HTERT RPE-1 (cell line): ENCODE results near the gene VWA7.

Experiments
- in situ Hi-C: fragments of 300-500 bp; cut with MboI; formaldehyde crosslinking; loops from 4 replicates; pipeline ENCODE4 v1.14.3; 2020; ENCODE audit warnings: low sequenced_read_pairs

Gene VWA7

DNA sequence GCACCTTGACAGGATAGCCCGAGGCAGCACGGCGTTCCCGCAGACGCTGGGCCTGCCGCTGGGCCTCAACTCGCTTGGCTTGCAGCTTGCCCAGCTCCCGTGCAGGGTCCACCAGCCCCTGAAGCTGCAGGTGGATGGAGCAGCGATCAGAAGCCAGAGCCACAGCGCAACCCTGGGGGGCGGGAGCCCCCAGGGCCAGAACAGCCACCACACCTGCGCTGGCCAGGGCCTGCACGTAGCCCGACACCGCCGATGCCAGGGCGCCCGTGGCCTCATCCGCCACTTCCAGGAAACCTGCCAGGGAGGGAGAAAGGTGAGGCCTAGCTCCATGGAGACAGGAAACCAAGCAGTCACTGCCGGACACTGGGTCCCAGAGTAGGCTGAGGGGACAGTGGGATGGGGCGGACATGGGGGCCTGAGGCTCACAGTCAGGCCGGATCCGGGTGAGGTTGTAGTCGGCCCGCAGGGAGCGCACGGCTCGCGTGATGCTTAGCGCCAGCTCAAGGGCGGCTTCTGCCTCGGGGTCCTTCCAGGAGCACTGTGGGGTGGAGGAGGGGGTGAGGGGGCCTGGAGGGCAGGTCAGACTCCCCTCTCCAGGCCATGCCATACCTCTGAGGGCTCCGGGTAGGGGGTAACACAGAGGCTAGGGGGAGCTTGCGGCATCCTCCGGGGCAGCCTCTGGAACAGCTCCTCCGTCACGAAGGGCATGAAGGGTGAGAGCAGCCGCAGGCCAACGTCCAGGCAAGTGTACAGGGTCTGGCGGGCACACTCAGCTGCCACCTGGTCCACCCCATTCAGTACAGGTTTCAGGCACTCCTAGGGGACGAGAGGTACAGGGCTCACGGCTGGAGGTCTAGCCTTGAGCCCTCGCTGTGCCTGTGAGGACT, 2.1 kb upstream of the VWA7 start:
- in situ Hi-C loops, result no loop called here

DNA sequence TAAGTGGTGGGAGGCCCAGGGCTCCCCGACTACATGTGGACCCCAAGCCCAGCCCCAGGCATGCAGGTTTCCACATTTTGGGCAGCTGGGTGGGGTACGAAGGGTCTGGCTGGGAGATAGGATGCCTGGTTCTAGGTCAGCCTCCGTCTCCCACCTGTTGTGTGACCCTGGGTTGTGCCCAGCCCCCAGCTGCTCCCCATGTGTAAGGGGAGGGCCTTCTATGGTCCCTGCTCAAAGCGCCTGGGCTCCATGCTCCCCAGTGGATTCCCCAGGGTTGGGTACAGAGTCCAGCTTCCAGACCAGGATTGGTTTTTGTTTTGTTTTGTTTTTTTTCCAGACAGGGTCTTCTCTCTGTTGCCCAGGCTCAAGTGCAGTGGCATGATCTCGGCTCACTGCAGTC, 1.1 kb upstream of the VWA7 start:
- in situ Hi-C loops, result no loop called here

DNA sequence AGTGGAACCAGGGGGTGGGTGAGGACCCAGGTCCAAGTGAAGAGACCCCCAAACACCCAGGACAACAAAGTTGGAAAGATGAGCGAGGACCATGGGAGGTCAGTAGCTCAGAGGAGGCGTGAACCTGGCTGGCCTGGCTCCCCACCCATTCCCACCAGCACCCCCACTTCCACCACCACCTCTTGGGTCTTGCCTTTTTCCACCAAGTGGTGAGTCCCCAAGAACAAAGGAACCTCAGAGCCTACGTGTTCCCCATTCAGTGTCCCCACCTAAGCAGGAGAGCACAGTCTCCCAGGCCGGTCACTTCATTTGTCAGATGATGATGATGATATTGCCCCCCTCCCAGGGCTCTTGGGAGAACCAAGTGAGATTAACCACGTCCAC, 531 bp upstream of the VWA7 start:
- in situ Hi-C loops, result no loop called here

DNA sequence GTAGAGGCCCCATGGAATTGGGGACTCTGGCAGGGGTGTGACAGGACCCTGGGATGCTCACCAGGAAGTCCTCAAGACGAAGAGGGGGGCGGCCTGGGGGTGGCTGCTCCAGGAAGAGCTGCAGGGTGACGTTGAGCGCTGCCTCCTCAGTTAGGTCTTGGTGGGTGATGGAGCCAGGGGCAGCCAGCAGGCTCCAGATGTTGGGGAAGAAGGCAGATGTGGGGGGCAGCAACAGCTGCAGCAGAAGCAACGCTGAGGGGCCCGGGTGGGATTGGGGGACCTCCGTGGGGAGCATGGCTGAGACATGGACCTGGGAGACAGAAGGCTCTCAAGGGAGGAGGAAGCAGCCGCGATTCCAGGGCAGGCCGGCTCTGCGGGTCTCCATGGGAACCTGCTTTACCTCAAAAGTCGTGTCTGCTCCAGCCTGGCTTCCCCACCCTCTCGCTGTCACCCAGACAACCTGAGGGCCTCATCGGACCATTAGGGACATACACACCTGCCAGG, 591 bp downstream of the VWA7 start:
- in situ Hi-C loops, result no loop called here

DNA sequence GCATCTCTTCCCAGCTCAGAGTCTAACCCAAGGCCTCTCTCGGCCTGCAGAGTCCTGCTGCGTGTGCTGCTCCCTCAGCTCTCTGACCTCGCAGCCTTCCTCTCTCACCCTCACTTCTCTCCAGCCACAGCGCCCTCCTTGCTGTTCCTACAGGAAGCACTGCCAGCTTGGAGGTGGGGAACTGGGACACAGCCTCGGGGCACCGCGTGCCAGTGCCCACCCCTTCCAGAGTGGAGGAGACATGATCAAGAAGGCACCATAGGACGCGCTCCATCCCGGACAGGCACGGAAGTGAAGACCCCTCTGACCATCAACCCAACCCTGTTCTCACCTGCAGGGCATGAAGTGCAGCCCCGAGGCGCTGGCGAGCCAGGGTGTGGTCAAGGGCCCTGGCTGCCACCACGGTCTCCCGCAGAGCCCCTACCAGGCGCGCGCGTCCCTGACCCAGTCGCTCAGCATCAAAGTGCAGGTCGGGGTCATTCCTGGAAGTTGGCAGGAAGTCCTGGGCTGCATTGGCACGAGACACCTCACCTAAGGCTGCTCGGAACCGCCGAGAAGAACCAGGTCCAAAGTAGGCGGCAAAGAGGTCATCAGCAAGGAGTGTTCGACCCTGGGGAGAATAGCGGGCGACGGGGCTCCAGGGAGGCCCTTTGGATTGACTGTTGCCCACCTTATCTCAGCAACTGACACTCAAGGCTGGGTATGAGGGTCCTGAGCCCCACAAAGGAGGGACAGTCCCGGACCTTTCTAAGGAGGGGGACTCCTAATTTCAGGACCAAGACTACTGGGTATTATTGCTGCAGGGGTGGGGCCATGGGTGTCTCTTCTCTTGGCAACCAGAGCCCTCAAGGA, 1.3 kb downstream of the VWA7 start:
- in situ Hi-C loops, result no loop called here

DNA sequence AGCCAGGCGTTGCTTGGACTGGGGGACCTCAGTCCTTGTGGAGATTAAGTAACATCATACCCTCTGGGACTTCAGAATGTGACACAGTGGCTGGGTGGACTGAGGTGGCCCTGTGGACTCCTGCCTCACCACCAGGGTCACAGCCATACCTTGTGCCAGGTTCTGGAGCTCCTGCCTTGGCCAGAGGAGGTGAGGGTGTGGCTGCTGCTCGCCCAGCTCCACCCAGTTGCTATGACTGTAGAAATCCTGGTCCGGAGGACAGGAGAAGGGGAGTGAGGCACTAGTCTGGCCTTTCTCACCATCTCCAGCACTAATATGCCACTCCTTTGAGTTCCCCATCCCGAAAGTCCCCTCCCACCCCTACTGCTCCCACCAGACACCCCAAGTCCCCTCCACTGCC, 1.9 kb downstream of the VWA7 start:
- in situ Hi-C loops, result no loop called here

DNA sequence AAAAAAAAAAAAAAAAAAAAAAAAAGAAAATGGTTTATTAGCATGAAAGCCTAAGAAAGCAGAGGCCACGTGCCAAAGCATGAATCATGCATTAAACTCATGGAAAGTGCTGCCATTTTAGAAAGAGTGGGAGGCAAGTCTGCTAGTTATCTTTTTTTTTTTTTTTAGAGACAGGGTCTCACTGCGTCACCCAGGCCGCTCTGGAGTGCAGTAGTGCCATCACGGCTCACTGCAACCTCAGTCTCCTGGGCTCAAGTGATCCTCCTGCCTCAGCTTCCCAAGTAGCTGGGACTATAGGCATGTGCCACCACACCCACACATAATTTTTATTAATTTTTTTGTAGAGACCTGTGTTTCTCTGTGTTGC, 5.2 kb downstream of the VWA7 start:
- in situ Hi-C loops, result no loop called here

DNA sequence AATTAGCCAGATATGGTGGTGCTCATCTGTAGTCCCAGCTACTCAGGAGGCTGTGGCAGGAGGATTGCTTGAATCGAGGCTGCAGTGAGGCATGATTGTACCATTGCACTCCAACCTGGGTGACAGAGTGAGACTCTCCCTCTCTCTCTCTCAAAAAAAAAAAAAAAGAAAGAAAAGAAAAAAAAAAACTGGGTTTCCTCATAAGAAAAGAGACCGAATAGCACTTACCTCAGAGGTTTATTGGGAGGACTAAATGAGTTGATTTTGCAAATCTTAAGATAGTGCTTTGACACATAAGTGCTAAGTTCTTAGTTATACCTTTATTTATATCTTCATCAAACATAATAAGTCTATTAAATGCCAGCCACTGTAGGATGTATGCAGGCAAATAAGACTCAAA, 6.3 kb downstream of the VWA7 start:
- in situ Hi-C loops, result no loop called here

DNA sequence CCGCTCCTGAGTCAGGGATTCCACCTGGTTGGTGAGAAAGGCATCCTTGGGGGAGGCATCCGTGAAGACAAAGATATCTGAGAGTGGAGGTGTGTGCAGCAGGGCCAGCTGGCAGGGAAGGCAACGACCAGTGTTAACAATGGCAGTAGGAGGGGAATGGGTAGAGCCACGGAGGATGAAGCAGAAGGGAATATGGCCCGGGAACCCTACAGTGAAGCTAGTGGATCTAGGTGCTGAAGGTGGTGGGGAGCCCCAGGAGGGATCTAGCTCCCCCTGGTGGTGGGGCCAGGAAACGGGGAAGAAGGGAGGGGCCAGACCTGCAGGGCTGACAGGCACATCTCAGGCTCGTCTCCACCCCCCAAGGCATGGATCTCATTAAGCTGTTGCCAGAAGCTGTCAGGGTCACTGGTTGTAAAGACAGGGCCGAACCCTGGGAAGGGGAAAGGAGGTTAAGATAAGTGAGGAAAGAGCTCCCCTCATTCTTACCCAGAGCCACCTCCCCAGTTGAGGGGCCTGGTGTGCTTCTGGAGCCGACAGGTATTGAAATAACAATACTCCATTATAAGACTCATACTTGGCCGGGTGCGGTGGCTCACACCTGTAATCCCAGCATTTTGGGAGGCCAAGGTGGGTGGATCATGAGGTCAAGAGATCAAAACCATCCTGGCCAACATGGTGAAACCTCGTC, 7.3 kb downstream of the VWA7 start:
- in situ Hi-C loops, result no loop called here

DNA sequence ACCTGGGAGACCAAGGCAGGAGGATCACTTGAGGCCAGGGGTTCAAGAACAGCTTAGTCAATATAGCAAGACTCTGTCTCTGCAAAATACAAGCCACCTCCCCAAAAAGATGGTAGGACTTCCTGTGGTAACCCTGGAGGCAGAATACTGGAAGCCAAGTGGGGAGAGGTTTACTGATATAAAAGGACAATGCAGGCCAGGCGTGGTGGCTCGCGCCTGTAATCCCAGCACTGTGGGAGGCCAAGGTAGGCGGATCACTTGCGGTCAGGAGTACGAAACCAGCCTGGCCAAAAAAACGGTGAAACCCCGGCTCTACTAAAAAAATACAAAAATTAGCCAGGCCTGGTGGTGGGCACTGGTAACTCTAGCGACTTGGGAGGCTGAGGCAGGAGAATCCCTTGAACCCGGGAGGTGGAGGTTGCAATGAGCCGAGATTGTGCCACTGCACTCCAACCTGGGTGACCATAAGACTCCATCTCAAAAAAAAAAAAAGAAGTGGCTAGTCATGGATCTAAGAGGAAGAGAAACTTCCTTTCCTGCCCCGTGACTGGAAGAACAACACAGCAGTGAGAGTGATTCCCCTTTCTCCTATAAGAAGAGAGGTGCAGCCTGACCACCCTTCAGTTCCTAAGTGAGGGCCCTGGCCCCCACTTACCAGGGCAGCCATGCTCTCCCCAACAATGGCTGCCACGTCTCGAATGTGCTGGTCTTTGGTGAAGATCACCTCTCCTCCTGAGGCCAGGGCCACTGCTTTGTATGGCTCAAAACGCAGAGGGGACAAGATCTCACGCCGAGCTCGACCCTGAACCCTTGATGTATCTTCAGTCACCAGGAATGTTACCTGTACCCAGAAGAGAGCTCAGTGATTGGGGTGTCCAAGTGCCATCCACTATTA, 8.5 kb downstream of the VWA7 start:
- in situ Hi-C loops, result no loop called here

DNA sequence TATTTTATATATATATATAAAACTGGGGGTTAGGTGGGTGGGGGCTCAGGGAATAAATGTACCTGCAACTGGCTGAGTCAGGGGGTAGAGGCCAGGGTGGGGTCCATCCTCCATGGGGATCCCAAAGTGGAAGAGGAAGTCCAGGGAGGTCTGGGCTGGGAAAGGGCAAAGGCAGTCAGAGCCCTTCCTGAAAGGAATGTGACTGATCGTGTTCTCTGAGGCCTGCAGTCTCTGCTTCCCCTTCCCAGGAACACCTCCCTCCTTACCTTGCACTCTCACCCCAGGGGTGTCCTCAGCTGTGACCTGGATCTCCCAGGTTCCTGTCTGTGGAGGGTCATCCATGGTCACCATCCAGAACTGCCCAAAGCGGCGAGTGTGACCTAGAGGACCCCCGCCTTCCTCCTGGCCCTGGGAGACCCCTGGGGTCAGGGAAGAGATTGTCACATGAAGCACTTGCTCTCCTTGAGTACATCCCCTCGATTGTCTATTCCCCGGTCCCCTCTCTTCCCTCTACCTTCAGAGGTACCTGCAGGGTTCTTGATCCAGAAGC, 10.0 kb downstream of the VWA7 start:
- in situ Hi-C loops, result no loop called here

DNA sequence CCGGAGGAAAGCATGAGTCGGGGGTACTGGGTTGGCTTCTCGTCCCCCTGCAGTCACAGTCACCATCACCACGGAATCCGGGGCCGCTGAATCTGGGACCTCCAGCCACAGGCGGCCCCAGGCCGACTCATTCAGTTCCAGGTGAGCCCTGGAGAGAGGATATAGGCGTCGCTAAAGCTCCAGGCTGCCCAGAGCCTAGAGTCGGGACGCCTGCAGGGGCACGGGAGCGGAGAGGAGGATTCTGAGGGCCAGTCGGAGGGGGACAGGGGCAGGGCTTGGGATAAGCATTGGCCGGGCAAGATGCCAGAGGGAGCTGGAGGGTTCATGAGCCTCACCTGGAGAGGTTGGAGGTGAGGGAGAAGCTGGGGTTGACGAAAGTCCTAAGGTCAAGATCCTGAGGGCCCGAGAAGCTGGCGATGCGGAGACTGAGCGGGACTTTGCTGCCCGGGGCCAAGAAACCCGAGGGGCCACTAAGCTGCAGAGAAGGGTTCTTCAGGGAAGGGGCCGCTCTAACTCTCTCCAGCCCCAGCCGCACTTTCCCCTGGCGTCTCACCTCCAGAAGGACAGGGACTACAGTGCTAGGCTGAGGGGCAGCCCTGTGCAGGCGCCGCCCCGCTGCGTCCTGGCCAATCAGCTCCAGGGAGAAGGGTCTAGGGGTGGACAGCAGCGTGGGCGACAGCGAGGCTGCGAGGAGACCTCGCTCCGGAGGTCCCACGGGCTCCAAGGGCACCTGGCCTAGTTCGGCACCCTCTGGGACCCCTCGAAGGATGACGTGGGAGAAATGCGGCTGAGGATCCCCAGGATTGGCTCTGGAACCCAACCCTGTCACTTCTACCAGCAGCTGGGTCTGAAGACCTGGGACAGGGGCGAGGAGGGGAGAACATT, 11.0 kb downstream of the VWA7 start:
- in situ Hi-C loops, result no loop called here

DNA sequence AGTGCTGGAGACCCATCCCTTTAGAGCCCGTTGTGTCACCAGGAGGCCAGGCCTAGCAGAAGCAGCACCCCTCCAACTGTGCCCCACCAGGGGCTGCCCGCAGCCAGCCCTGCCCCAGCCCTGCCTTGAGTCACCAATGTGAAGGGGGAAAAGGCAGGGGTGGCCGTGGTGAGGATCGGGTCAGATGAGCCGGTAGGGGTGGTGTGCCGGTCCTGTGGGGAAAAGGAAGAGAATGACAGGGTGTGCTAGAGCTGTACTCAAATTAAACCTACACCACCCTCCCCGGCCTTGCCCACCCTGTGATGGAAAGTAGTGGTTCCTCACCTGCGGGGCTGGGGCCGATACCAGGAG, 11.6 kb downstream of the VWA7 start:
- in situ Hi-C loops, result no loop called here

DNA sequence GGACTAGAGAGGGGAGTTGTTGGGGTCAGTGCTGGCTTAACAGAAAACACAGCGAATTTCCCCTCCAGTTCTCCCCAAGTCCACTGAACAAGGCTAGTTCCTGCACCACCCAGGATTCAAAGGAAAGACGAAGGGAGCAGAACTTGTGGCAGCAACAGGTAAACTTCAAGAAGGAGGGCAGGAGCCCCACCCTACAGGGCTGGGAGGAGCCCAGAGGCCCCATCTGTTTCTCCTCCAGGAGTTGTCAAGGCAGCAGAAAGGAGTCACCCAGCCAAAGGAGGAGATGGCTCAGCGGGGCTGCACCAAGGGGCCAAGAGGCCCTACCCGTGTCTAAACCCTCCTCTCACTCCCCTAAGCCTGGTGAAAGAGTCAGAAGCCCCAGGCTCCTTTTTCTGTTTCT, 12.9 kb downstream of the VWA7 start:
- in situ Hi-C loops, result no loop called here

DNA sequence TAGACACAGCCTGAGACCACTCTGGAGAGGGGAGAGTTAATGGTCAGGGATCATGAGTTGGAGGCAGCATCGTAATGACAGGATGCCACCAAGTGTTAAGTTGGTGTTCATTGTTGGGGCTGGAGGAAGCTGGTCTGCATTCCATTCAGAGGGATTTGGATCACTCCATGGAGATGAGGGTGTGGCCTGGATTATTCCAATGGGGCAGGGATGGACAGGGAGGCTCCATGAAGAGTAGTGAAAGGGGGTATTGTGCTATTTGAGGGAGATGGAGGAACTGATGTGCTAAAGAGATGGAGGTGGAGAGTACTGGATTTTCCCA, 13.5 kb downstream of the VWA7 start:
- in situ Hi-C loops, result no loop called here

DNA sequence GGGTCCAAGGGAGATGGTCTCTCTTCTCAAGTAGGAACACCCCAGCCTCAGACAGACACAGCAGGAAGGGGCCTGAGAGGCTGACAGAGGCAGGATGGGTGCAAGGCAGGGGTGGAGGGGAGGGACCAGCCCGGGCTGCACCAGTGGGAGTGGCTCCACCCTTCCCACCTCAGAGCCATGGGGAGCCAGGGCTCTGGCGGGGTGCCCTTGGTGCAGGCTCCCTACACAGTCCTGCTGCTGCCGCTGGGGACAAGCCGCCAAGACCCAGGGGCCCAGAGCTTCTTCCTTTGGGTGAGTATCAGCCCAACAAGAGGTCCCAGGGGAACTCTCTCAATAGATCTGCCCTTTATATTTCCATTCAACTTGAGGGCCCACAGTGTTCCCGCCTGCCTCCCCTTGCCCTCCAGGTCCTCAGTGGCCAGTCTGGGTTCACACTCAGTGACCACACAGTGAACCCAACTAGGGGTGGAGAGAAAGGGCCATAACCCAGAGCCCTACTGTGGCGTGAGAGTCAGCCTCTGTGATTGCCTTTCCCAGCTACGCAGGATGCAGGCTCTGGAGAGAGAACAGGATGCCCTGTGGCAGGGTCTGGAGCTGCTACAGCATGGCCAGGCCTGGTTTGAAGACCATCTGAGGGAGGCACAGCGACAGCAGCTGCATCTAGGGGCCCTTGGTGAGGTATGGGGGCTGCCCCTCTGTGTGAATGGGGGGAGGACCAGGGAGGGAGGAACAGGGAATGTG, 14.1 kb downstream of the VWA7 start:
- in situ Hi-C loops, result no loop called here

DNA sequence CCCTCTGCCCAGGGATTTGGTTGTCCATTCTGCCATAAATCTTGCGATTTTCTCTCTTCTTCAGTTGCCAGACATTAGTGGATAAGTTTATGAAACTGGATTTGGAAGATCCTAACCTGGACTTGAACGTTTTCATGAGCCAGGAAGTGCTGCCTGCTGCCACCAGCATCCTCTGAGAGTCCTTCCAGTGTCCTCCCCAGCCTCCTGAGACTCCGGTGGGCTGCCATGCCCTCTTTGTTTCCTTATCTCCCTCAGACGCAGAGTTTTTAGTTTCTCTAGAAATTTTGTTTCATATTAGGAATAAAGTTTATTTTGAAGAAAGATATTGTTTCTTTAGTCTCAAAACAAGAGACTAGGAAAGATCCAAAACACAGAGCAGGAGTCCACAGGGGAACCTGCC, 14.8 kb downstream of the VWA7 start, which contains the start of gene SAPCD1:
Gene SAPCD1, plus strand, starts transcription at position 301 of the 400 bp plus-strand sequence. CDS start 399 bp downstream, outside the sequence.
- in situ Hi-C loops, result no loop called here

DNA sequence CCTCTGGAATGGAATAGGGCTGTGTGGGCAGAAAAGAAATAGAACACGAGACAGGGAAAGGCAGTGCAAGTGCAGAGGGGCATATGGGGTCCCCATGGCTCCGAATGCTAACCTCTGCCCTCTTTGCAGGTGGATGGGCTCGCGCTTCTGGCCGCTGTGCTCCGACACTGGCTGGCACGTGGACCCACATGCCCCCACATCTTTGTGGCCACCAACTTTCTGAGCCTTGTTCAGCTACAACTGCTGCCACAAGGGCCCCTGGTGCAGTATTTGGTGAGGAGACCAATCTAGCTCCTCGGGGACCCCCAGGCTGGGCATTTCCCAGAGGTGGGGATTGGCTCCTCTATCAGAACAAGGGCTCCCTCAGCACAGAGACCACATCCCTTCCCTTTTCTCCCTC, 15.8 kb downstream of the VWA7 start:
- in situ Hi-C loops, result no loop called here

DNA sequence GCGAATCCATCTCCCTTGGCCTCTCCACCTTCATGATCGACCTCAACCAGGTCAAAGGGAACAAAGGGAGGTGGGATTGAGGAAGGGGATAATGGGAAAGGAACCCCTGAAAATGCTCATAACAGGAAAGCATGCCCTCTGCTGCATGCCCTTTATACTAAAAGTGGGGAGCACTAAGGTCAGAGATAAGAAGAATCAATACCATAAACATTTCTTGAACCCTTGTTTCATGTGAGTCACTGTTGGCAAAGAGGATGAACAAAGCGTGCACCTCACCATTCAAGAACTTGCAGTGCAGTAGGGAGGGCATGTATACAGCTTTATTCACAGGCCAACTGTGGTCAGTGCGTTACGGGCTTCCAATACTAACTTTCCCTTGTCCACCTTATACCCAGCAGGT, 16.3 kb downstream of the VWA7 start:
- in situ Hi-C loops, result no loop called here
